Liver (tissue), 9 donors: ENCODE results near the gene SCNN1B. TPM values are rescaled to one million over a fixed set of nuclear protein-coding genes. Genes with fewer than 3 reads are reported as not detected.

Source experiments
- DNase-seq: peaks from one replicate; pipeline ENCODE4 v3.0.0-alpha.2; 2017; ENCODE audit warnings: low spot score
- H3K27ac ChIP-seq, 2 donors: one replicate each; pipeline ENCODE4 v1.7.0; 2013; ENCODE audit warnings: inconsistent platforms in 2 of 2, low read length in 2 of 2, control low read depth in 1 of 2, low read depth in 1 of 2, mild to moderate bottlenecking in 1 of 2
- H3K27me3 ChIP-seq, 4 donors: one replicate each; pipeline versions ENCODE4 v1.6.1 to v1.7.0; 2013; ENCODE audit warnings: low read length in 3 of 4, inconsistent platforms in 1 of 4, mild to moderate bottlenecking in 1 of 4, moderate library complexity in 1 of 4; ENCODE audit not compliant: control insufficient read depth in 4 of 4, insufficient read depth in 4 of 4
- H3K36me3 ChIP-seq, 4 donors: one replicate each; pipeline versions ENCODE4 v1.6.1 to v1.7.0; 2013; ENCODE audit warnings: low read length in 3 of 4, mild to moderate bottlenecking in 3 of 4, low read depth in 1 of 4, moderate library complexity in 1 of 4; ENCODE audit not compliant: control insufficient read depth in 4 of 4, insufficient read depth in 3 of 4
- H3K4me1 ChIP-seq, 4 donors: one replicate each; pipeline versions ENCODE4 v1.6.1 to v1.7.0; 2013; ENCODE audit warnings: low read length in 3 of 4, mild to moderate bottlenecking in 3 of 4, moderate library complexity in 1 of 4; ENCODE audit not compliant: control insufficient read depth in 4 of 4, insufficient read depth in 4 of 4
- H3K4me3 ChIP-seq, 3 donors: one replicate each; pipeline versions ENCODE4 v1.6.1 to v1.7.0; 2013; ENCODE audit warnings: low read length in 3 of 3, control low read depth in 1 of 3, low read depth in 1 of 3, mild to moderate bottlenecking in 1 of 3
- H3K9ac ChIP-seq, 2 donors: one replicate each; pipeline ENCODE4 v1.7.0; 2013; ENCODE audit warnings: low read length in 2 of 2, mild to moderate bottlenecking in 2 of 2, moderate library complexity in 2 of 2, control low read depth in 1 of 2, low read depth in 1 of 2
- H3K9me3 ChIP-seq, 4 donors: one replicate each; pipeline versions ENCODE4 v1.6.1 to v1.7.0; 2013; ENCODE audit warnings: low read length in 3 of 4; ENCODE audit not compliant: control insufficient read depth in 4 of 4
- EGR1 ChIP-seq, 2 donors: IDR thresholded peaks; 2 replicates each; pipeline ENCODE4 v1.6.1; 2016 to 2018; ENCODE audit warnings: antibody characterized with exemption in 2 of 2, low read depth in 2 of 2
- FOXA1 ChIP-seq: IDR thresholded peaks from 2 replicates; pipeline ENCODE4 v1.6.1; 2016; ENCODE audit warnings: antibody characterized with exemption
- FOXA2 ChIP-seq: IDR thresholded peaks from 2 replicates; pipeline ENCODE4 v1.6.1; 2016; ENCODE audit warnings: antibody characterized with exemption
- GABPA ChIP-seq, 2 donors: IDR thresholded peaks in 1 of 2; conservative IDR thresholded peaks in 1 of 2; 2 replicates each; pipeline ENCODE4 v1.6.1; 2016; ENCODE audit warnings: antibody characterized with exemption in 2 of 2, mild to moderate bottlenecking in 1 of 2, moderate library complexity in 1 of 2
- HNF4A ChIP-seq, 2 donors: conservative IDR thresholded peaks; 2 replicates each; pipeline ENCODE4 v1.6.1; 2016; ENCODE audit warnings: antibody characterized with exemption in 2 of 2, mild to moderate bottlenecking in 2 of 2
- HNF4G ChIP-seq: IDR thresholded peaks from 2 replicates; pipeline ENCODE4 v1.6.1; 2016; ENCODE audit warnings: antibody characterized with exemption
- JUND ChIP-seq, 2 donors: IDR thresholded peaks; 2 replicates each; pipeline ENCODE4 v1.6.1; 2016; ENCODE audit warnings: antibody characterized with exemption in 2 of 2
- MAX ChIP-seq: IDR thresholded peaks from 2 replicates; pipeline ENCODE4 v1.6.1; 2016; ENCODE audit warnings: antibody characterized with exemption
- NR2F2 ChIP-seq: IDR thresholded peaks from 2 replicates; pipeline ENCODE4 v1.6.1; 2016; ENCODE audit warnings: antibody characterized with exemption
- RAD21 ChIP-seq, 2 donors: IDR thresholded peaks; 2 replicates each; pipeline ENCODE4 v1.6.1; 2016; ENCODE audit warnings: antibody characterized with exemption in 2 of 2, mild to moderate bottlenecking in 2 of 2
- REST ChIP-seq: IDR thresholded peaks from 2 replicates; pipeline ENCODE4 v1.6.1; 2016; ENCODE audit warnings: antibody characterized with exemption, mild to moderate bottlenecking
- RXRA ChIP-seq, 2 donors: IDR thresholded peaks; 2 replicates each; pipeline ENCODE4 v1.6.1; 2017 to 2018; ENCODE audit warnings: antibody characterized with exemption in 2 of 2, mild to moderate bottlenecking in 1 of 2
- SP1 ChIP-seq: IDR thresholded peaks from 2 replicates; pipeline ENCODE4 v1.6.1; 2018; ENCODE audit warnings: antibody characterized with exemption, mild to moderate bottlenecking
- TAF1 ChIP-seq: conservative IDR thresholded peaks from 2 replicates; pipeline ENCODE4 v1.6.1; 2016; ENCODE audit warnings: antibody characterized with exemption, mild to moderate bottlenecking
- YY1 ChIP-seq: IDR thresholded peaks from 2 replicates; pipeline ENCODE4 v1.6.1; 2016; ENCODE audit warnings: antibody characterized with exemption, mild to moderate bottlenecking
- WGBS: extraction: QIAGEN DNeasy Blood & Tissue Kit; methylation state at CpG from one replicate; pipeline ENCODE4 v1.1.7; 2013; 5-methylcytosine and 5-hydroxymethylcytosine counted together
- polyA plus RNA-seq, 2 donors: library from polyadenylated mRNA; stranded (reverse) in 1 of 2; unstranded in 1 of 2; fragments of 200-250 nt in 1 of 2; fragments of >200 nt in 1 of 2; fragmentation: Nextera tagmentation in 1 of 2; extraction: Ambion mirVana in 1 of 2; gene quantifications; one replicate each; pipeline versions ENCODE4 v1.2.1 to v1.2.3, GENCODE V29; 2013 to 2015
- total RNA-seq, 2 donors: library from RNA; depleted of rRNA; stranded (reverse); fragments of >200 nt; gene quantifications; one replicate each; pipeline ENCODE4 v1.2.3, GENCODE V29; 2014
- TF ChIP-seq, protein P1 (sequence below): IDR thresholded peaks from 2 replicates; pipeline ENCODE4 v1.6.1; 2016; ENCODE audit warnings: antibody characterized with exemption
- TF ChIP-seq, protein P2 (sequence below): IDR thresholded peaks from 2 replicates; pipeline ENCODE4 v1.6.1; 2016; ENCODE audit warnings: antibody characterized with exemption
- donor health status: healthy.
- donor health status: healthy.
- donor health status: healthy.
- donor health status: healthy.
- donor health status: healthy.

Gene SCNN1B
- total and polyA plus RNA-seq, 4 donors = 0.08 to 0.17 (median 0.14) TPM; not detected in 1

- TF ChIP-seq TAF1 = no peak
- no peak for TF ChIP-seq HNF4A (conservative IDR thresholded peaks at IDR 0.05)
- no peak for TF ChIP-seq YY1
- no peak for TF ChIP-seq GABPA (IDR thresholded peaks at IDR 0.05 in 1 of 2, conservative IDR thresholded peaks at IDR 0.05 in 1 of 2)
- no peak for TF ChIP-seq FOXA2
- no peak for TF ChIP-seq FOXA1
- TF ChIP-seq JUND (IDR thresholded peaks at IDR 0.05) = no peak
Measured at GRCh38 chr16:23269248-23269953, 32.7 kb upstream of the SCNN1B start (continued).

DNA sequence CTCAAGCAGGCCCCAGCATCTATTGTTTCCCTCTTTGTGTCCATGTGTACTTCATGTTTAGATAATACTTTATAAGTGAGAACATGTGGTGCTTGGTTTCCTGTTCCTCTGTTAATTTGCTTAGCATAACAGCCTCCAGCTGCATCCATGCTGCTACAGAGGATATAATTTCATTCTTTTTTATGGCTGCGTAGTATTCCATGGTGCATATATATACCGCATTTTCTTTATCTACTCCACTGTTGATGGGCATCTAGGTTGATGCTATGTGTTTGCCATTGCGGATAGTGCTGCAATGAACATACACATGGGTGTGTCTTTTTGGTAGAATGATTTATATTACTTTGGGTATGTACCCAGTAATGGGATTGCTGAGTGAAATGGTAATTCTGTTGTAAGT lies 31.4 kb upstream of the SCNN1B start:
- TF ChIP-seq, protein P1, sequence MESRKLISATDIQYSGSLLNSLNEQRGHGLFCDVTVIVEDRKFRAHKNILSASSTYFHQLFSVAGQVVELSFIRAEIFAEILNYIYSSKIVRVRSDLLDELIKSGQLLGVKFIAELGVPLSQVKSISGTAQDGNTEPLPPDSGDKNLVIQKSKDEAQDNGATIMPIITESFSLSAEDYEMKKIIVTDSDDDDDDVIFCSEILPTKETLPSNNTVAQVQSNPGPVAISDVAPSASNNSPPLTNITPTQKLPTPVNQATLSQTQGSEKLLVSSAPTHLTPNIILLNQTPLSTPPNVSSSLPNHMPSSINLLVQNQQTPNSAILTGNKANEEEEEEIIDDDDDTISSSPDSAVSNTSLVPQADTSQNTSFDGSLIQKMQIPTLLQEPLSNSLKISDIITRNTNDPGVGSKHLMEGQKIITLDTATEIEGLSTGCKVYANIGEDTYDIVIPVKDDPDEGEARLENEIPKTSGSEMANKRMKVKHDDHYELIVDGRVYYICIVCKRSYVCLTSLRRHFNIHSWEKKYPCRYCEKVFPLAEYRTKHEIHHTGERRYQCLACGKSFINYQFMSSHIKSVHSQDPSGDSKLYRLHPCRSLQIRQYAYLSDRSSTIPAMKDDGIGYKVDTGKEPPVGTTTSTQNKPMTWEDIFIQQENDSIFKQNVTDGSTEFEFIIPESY = no peak
- TF ChIP-seq RXRA (IDR thresholded peaks at IDR 0.05) (no peak), FOXA2 (no peak), NR2F2 (no peak), RAD21 (IDR thresholded peaks at IDR 0.05) (no peak), MAX (no peak), YY1 (no peak), HNF4G (no peak), JUND (IDR thresholded peaks at IDR 0.05) (no peak), SP1 (no peak), HNF4A (conservative IDR thresholded peaks at IDR 0.05) (no peak), REST (no peak), EGR1 (IDR thresholded peaks at IDR 0.05; ENCODE audit: low read depth in 2 of 2) (no peak), FOXA1 (no peak), TAF1 (no peak), GABPA (IDR thresholded peaks at IDR 0.05 in 1 of 2, conservative IDR thresholded peaks at IDR 0.05 in 1 of 2) (no peak)
- TF ChIP-seq, protein P2, sequence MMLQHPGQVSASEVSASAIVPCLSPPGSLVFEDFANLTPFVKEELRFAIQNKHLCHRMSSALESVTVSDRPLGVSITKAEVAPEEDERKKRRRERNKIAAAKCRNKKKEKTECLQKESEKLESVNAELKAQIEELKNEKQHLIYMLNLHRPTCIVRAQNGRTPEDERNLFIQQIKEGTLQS = no peak
- 94% methylated on average over 3 of the region's 3 CpGs for WGBS
- H3K27ac ChIP-seq = no peak overlapping the region
- no peak overlapping the region for H3K4me3 ChIP-seq
- no peaks in the 10 kb centered on the region for H3K36me3 ChIP-seq
- H3K27me3 ChIP-seq = no peaks in the 10 kb centered on the region
- no peaks in the 10 kb centered on the region for H3K4me1 ChIP-seq
- no peak for DNase-seq
- no peaks in the 10 kb centered on the region for H3K9me3 ChIP-seq
- H3K9ac ChIP-seq = no peak overlapping the region
